Activated CD4-positive, alpha-beta T cell treated with anti-CD3 and anti-CD28 coated beads, Interleukin-2, amount 10 ng/mL, durations not matched to agents 7 days and 5 days (primary cell): ENCODE results near the gene MCF2L. TPM values are rescaled to one million over a fixed set of nuclear protein-coding genes. Genes with fewer than 3 reads are reported as not detected.

ENCODE experiments used
- CTCF ChIA-PET: fragments of 350-600 bp; sonication (Branson Sonifier 250); formaldehyde crosslinking; loops from one replicate; lab custom pipeline; 2021; ENCODE audit warnings: antibody characterized with exemption; lab: Charles Lee
- POLR2A ChIA-PET: fragments of 350-600 bp; sonication (Branson Sonifier 250); formaldehyde crosslinking; loops from one replicate; lab custom pipeline; 2021; ENCODE audit warnings: antibody characterized with exemption; lab: Charles Lee
- DNase-seq: peaks from one replicate; pipeline ENCODE4 v3.0.0-alpha.2; 2020
- H3K27ac Mint-ChIP-seq: one replicate; pipeline ENCODE4 v1.8.0; 2021; ENCODE audit warnings: mild to moderate bottlenecking, moderate library complexity, mixed read lengths
- H3K27me3 Mint-ChIP-seq: one replicate; pipeline ENCODE4 v1.8.0; 2021; ENCODE audit warnings: mixed read lengths
- H3K36me3 Mint-ChIP-seq: one replicate; pipeline ENCODE4 v1.8.0; 2021; ENCODE audit warnings: low read depth, mixed read lengths
- H3K4me1 Mint-ChIP-seq: one replicate; pipeline ENCODE4 v1.8.0; 2021; ENCODE audit warnings: mixed read lengths
- H3K4me3 Mint-ChIP-seq: one replicate; pipeline ENCODE4 v1.8.0; 2021; ENCODE audit warnings: mild to moderate bottlenecking, moderate library complexity, mixed read lengths
- H3K9me3 Mint-ChIP-seq: one replicate; pipeline ENCODE4 v1.8.0; 2021; ENCODE audit warnings: mixed read lengths
- total RNA-seq, 2 experiments: library from RNA; stranded (reverse); gene quantifications; one replicate each; pipeline ENCODE4 v1.2.3, GENCODE V29; 2021

MCF2L gene
- 1 to 10 TPM; 1.2 to 1.4 TPM for total RNA-seq

DNA sequence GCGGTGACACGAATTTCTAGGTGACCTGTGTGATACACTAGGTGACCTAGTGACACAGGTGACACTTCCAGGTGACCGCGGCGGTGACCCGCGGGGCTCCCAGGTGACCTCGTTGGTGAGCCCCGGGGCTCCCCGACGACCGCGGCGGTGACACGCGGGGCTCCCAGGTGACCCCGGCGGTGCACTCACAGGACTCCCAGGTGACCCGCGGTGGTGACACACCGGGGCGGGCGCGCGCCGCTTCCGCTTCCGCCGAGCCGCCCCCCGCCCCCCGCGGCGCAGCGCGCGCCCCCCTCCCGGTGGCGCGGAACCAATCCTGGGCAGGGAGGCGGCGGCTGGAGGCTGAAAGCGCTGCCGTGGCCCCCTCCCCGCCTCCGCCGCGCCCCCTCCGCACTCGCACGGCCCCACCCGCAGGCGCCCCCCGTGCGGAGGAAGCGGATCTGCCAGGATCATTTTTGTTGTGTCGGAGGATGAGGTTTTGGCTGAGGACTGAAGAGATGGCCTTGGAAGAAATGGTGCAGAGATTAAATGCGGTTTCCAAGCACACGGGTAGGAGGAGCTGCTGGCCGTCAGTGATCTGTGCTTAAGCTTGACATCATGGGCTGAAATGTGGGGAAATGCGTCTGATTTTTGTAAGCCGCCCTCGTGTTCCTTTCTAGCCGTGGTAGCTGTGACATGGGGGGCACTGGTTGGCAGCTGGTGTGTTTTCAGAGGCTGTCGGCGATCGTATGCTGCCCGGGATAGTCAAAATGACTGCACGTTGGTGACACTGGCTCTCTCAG, at the start of gene MCF2L:
Gene MCF2L (plus strand): TSS at position 305 of the 782 bp plus-strand sequence. CDS start 166 bp downstream, at position 471.
- ChIA-PET POLR2A (no interaction called here), CTCF (interaction anchor here (0.6 to 1.7 kb wide), 5 partner anchors 9 to 525 kb away, joined by 3 to 7 read pairs (median 3); no protein-coding TSS in a partner anchor)
- peaks cover 2% of the 10 kb centered on the region for H3K36me3 Mint-ChIP-seq
- H3K27me3 Mint-ChIP-seq, result peaks cover 22% of the 10 kb centered on the region
- peak within 1 kb of the TSS; percentile 85 for H3K4me3 Mint-ChIP-seq
- H3K9me3 Mint-ChIP-seq, result no peaks in the 10 kb centered on the region
- H3K4me1 Mint-ChIP-seq, result peaks cover 15% of the 10 kb centered on the region
- peak; percentile 49 for DNase-seq
- H3K27ac Mint-ChIP-seq, result peak within 1 kb of the TSS; percentile 84

DNA sequence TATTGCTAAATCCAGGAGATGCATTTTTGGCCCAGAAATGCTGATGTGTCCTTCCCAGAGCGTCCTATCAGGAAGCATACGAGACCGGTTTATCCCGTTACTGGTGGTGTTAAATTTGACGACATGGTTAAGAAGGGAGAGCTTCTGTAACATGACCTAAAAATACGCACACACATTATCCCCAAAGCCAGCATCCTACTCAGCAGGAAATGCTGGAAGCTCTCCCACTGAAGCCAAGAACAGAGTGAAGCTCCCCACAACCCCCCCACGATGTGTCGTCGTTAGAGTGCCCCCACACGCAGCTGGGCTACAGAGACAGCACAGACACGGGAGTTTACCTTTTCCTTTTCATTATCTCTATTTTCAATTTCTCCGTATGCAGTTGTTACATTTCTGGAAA, 45.1 kb upstream of the MCF2L start:
- no peaks in the 10 kb centered on the region for H3K4me1 Mint-ChIP-seq
- ChIA-PET POLR2A (no interaction called here), CTCF (interaction anchor here (1.5 kb wide), 1 partner anchor 19 kb away, joined by 5 read pairs; no protein-coding TSS in a partner anchor)
- H3K27ac Mint-ChIP-seq, result no peak overlapping the region
- no peak for DNase-seq
- H3K27me3 Mint-ChIP-seq, result peaks cover 21% of the 10 kb centered on the region
- no peaks in the 10 kb centered on the region for H3K9me3 Mint-ChIP-seq
- no peaks in the 10 kb centered on the region for H3K36me3 Mint-ChIP-seq
- no peak overlapping the region for H3K4me3 Mint-ChIP-seq

GRCh38 chr13:112924365-112924764, 44.6 kb upstream of the MCF2L start:
- Mint-ChIP-seq H3K4me3 (no peak overlapping the region), H3K9me3 (no peaks in the 10 kb centered on the region), H3K36me3 (no peaks in the 10 kb centered on the region), H3K27ac (no peak overlapping the region), H3K4me1 (peaks cover 3% of the 10 kb centered on the region), H3K27me3 (peaks cover 25% of the 10 kb centered on the region)
- POLR2A ChIA-PET, result no interaction called here
- CTCF ChIA-PET, result interaction anchor here (1.5 kb wide), 1 partner anchor 18 kb away, joined by 5 read pairs; no protein-coding TSS in a partner anchor
- no peak for DNase-seq

GRCh38 chr13:112926003-112926402, 43.0 kb upstream of the MCF2L start:
- no peaks in the 10 kb centered on the region for H3K36me3 Mint-ChIP-seq
- no peak overlapping the region for H3K4me3 Mint-ChIP-seq
- H3K27ac Mint-ChIP-seq, result no peak overlapping the region
- H3K4me1 Mint-ChIP-seq, result peaks cover 7% of the 10 kb centered on the region
- CTCF ChIA-PET, result no interaction called here
- POLR2A ChIA-PET, result no interaction called here
- no peak for DNase-seq
- H3K27me3 Mint-ChIP-seq, result peaks cover 35% of the 10 kb centered on the region
- no peaks in the 10 kb centered on the region for H3K9me3 Mint-ChIP-seq

GRCh38 chr13:112926993-112927392, 42.0 kb upstream of the MCF2L start:
- Mint-ChIP-seq H3K9me3 (no peaks in the 10 kb centered on the region), H3K36me3 (no peaks in the 10 kb centered on the region), H3K4me1 (peaks cover 7% of the 10 kb centered on the region), H3K27ac (no peak overlapping the region), H3K4me3 (no peak overlapping the region), H3K27me3 (peaks cover 35% of the 10 kb centered on the region)
- CTCF ChIA-PET, result no interaction called here
- POLR2A ChIA-PET, result no interaction called here
- no peak for DNase-seq

DNA sequence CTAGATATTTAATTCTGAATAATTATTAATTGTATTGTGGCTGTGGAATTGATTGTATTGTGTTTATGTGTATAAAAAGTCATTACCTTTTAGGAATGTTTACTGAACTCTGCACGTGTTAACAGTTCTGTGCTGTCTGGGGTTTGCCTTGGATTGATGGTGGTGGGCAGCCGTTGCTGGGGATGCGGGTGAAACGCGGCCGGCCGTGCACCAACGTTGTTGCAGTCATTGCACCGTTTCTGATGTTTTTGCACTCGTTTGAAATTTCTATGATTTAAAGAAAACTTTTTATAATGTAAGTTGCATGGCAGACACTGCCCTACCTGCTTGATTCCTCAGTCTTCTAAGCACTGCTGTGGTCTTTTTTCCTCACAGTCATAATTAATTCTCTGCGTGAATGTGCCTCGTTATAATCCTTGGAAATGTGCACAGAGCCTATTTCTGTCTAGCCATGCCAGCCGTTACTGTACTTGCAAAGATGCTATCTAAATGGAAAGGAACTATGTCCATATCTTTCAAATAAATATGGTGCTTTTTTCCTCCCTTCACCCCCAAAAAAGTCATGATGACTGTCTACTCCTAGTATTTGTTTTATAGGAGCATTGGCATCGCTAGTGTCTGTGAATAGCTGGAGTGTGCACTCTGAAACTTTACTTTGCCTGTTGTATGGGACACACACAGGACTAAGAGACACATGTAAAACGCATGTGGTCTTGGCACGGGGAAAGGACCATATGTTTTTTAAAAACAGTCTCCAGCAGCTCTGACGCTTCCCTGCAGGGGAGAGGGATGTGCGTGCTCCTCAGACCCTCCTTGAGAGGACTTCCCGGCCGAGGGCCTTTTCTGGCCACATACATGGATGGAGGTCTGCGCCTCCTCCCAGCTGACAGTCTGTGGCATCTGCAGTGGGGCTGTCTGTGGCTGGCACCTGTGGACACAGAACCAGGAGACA, 40.7 kb upstream of the MCF2L start:
- ChIA-PET CTCF (interaction anchor here (1.0 kb wide), 1 partner anchor 15 kb away, joined by 3 read pairs; no protein-coding TSS in a partner anchor), POLR2A (no interaction called here)
- H3K9me3 Mint-ChIP-seq, result no peaks in the 10 kb centered on the region
- H3K27ac Mint-ChIP-seq, result no peak overlapping the region
- H3K27me3 Mint-ChIP-seq, result peaks cover 35% of the 10 kb centered on the region
- H3K4me1 Mint-ChIP-seq, result peaks cover 7% of the 10 kb centered on the region
- no peak overlapping the region for H3K4me3 Mint-ChIP-seq
- DNase-seq, result no peak
- no peaks in the 10 kb centered on the region for H3K36me3 Mint-ChIP-seq

GRCh38 chr13:112928972-112929782, 39.8 kb upstream of the MCF2L start:
- CTCF ChIA-PET, result interaction anchor here (1.0 to 1.8 kb wide), 2 partner anchors 14 kb away, joined by 3 to 4 read pairs; no protein-coding TSS in a partner anchor
- Mint-ChIP-seq H3K4me3 (no peak overlapping the region), H3K4me1 (peaks cover 7% of the 10 kb centered on the region), H3K36me3 (no peaks in the 10 kb centered on the region), H3K27ac (no peak overlapping the region), H3K9me3 (no peaks in the 10 kb centered on the region), H3K27me3 (peaks cover 35% of the 10 kb centered on the region)
- no peak for DNase-seq
- POLR2A ChIA-PET, result no interaction called here

GRCh38 chr13:112929783-112930055, 39.3 kb upstream of the MCF2L start:
- no peaks in the 10 kb centered on the region for H3K9me3 Mint-ChIP-seq
- peaks cover 7% of the 10 kb centered on the region for H3K4me1 Mint-ChIP-seq
- DNase-seq, result no peak
- POLR2A ChIA-PET, result no interaction called here
- peaks cover 35% of the 10 kb centered on the region for H3K27me3 Mint-ChIP-seq
- no peak overlapping the region for H3K4me3 Mint-ChIP-seq
- CTCF ChIA-PET, result interaction anchor here (1.8 kb wide), 1 partner anchor 13 kb away, joined by 4 read pairs; no protein-coding TSS in a partner anchor
- H3K36me3 Mint-ChIP-seq, result no peaks in the 10 kb centered on the region
- no peak overlapping the region for H3K27ac Mint-ChIP-seq

- no peak overlapping the region for H3K4me3 Mint-ChIP-seq
- CTCF ChIA-PET, result interaction anchor here (1.8 kb wide), 1 partner anchor 13 kb away, joined by 4 read pairs; no protein-coding TSS in a partner anchor
- POLR2A ChIA-PET, result no interaction called here
- H3K27me3 Mint-ChIP-seq, result peaks cover 35% of the 10 kb centered on the region
- no peaks in the 10 kb centered on the region for H3K9me3 Mint-ChIP-seq
- peaks cover 7% of the 10 kb centered on the region for H3K4me1 Mint-ChIP-seq
- no peak overlapping the region for H3K27ac Mint-ChIP-seq
- no peaks in the 10 kb centered on the region for H3K36me3 Mint-ChIP-seq
- DNase-seq, result no peak
Measured at GRCh38 chr13:112930192-112930591, 38.8 kb upstream of the MCF2L start.

- CTCF ChIA-PET, result interaction anchor here (1.8 kb wide), 1 partner anchor 12 kb away, joined by 4 read pairs; no protein-coding TSS in a partner anchor
- Mint-ChIP-seq H3K4me1 (peaks cover 7% of the 10 kb centered on the region), H3K36me3 (no peaks in the 10 kb centered on the region), H3K27me3 (peaks cover 35% of the 10 kb centered on the region), H3K27ac (no peak overlapping the region), H3K4me3 (no peak overlapping the region), H3K9me3 (no peaks in the 10 kb centered on the region)
- POLR2A ChIA-PET, result no interaction called here
- DNase-seq, result no peak
Measured at GRCh38 chr13:112931028-112931934, 37.7 kb upstream of the MCF2L start.

- no peak for DNase-seq
- no peak overlapping the region for H3K4me3 Mint-ChIP-seq
- H3K27ac Mint-ChIP-seq, result no peak overlapping the region
- no peaks in the 10 kb centered on the region for H3K9me3 Mint-ChIP-seq
- ChIA-PET CTCF (interaction anchor here (1.1 kb wide), 1 partner anchor 10 kb away, joined by 3 read pairs; no protein-coding TSS in a partner anchor), POLR2A (no interaction called here)
- H3K27me3 Mint-ChIP-seq, result peaks cover 24% of the 10 kb centered on the region
- peaks cover 7% of the 10 kb centered on the region for H3K4me1 Mint-ChIP-seq
- no peaks in the 10 kb centered on the region for H3K36me3 Mint-ChIP-seq
Measured at GRCh38 chr13:112932971-112933370, 36.0 kb upstream of the MCF2L start.
